Sigmoid colon (tissue), 7 donors: Measurements from ENCODE around the gene PIM1. TPM values are rescaled to one million over a fixed set of nuclear protein-coding genes. Genes with fewer than 3 reads are reported as not detected.

ENCODE experiments used
- DNase-seq: peaks from one replicate; pipeline ENCODE4 v3.0.0-alpha.2; 2019
- H3K27ac ChIP-seq, 4 donors: fragments of 200-600 bp; sonication (generic); one replicate each; pipeline ENCODE4 v1.5.1; 2016 to 2019; ENCODE audit warnings: mild to moderate bottlenecking in 1 of 4
- H3K27me3 ChIP-seq, 3 donors: fragments of 200-600 bp; sonication (generic); one replicate each; pipeline ENCODE4 v1.5.1; 2019; ENCODE audit warnings: mild to moderate bottlenecking in 1 of 3
- H3K36me3 ChIP-seq, 4 donors: fragments of 200-600 bp; sonication (generic); one replicate each; pipeline ENCODE4 v1.5.1; 2016 to 2019
- H3K4me1 ChIP-seq, 4 donors: fragments of 200-600 bp; sonication (generic); one replicate each; pipeline ENCODE4 v1.5.1; 2017 to 2019
- H3K4me3 ChIP-seq, 4 donors: fragments of 200-600 bp; sonication (generic); one replicate each; pipeline ENCODE4 v1.5.1; 2017 to 2019; ENCODE audit warnings: mild to moderate bottlenecking in 2 of 4, moderate library complexity in 1 of 4
- H3K9me3 ChIP-seq, 4 donors: fragments of 200-600 bp in 3 of 4; sonication (generic) in 3 of 4; one replicate each; pipeline versions ENCODE4 v1.5.1 to v1.6.1; 2013 to 2019
- CTCF ChIP-seq, 4 experiments: fragments of 450-650 bp in 3 of 4; fragments of 200-600 bp in 1 of 4; IDR thresholded peaks; one replicate each; pipeline ENCODE4 v1.5.1; 2016 to 2019; ENCODE audit warnings: antibody characterized with exemption in 4 of 4, mild to moderate bottlenecking in 3 of 4, moderate library complexity in 2 of 4
- EP300 ChIP-seq, 4 donors: sonication (generic); formaldehyde crosslinking; IDR thresholded peaks; one replicate each; pipeline ENCODE4 v1.6.1; 2017; ENCODE audit warnings: antibody characterized with exemption in 4 of 4
- POLR2A ChIP-seq, 2 donors: fragments of 450-650 bp; IDR thresholded peaks; one replicate each; pipeline ENCODE4 v1.6.1; 2016; ENCODE audit warnings: antibody characterized with exemption in 2 of 2, mild to moderate bottlenecking in 2 of 2, moderate library complexity in 2 of 2
- POLR2AphosphoS5 ChIP-seq, 4 donors: sonication (generic); formaldehyde crosslinking; IDR thresholded peaks; one replicate each; pipeline ENCODE4 v1.6.1; 2017; ENCODE audit warnings: antibody characterized with exemption in 4 of 4
- WGBS, 2 donors: extraction: QIAGEN DNeasy Blood & Tissue Kit; methylation state at CpG; one replicate each; pipeline ENCODE4 v1.1.7; 2013; 5-methylcytosine and 5-hydroxymethylcytosine counted together
- intact Hi-C: fragments of 100-400 bp; cut with DNase I; formaldehyde crosslinking; loops from one replicate; pipeline ENCODE4 v1.15.1; 2023
- polyA plus RNA-seq, 3 donors: library from polyadenylated mRNA; stranded (reverse); fragments of 200-250 nt; gene quantifications; one replicate each; pipeline ENCODE4 v1.2.3, GENCODE V29; 2013
- total RNA-seq, 4 donors: library from RNA; depleted of rRNA; stranded (reverse); fragments of >200 nt; gene quantifications; one replicate each; pipeline ENCODE4 v1.1.0, GENCODE V29; 2016
- donor health status: healthy with polysubstance abuse.
- donor health status: Bipolar disorder and iron deficiency.
- donor health status: healthy.

Gene PIM1
- total and polyA plus RNA-seq, 7 donors, result 17.1 to 103 (median 31.0) TPM

- no peaks in the 10 kb centered on the region for H3K27me3 ChIP-seq
- 84 to 95% methylated on average over 6 of the region's 6 CpGs for WGBS, 2 donors
- H3K27ac ChIP-seq, result no peak overlapping the region
Observed at GRCh38 chr6:37158508-37158907, 11.4 kb upstream of the PIM1 start.

GRCh38 chr6:37160922-37161778 is 8.8 kb upstream of the PIM1 start:
- Histone ChIP-seq H3K9me3 (no peaks in the 10 kb centered on the region), H3K4me1 (peaks cover 0 to 15% (median 13%) of the 10 kb centered on the region in 4 donors), H3K27me3 (no peaks in the 10 kb centered on the region), H3K36me3 (no peaks in the 10 kb centered on the region), H3K27ac (peak overlapping the region; percentile 10 to 76 (median 59)), H3K4me3 (no peak overlapping the region)
- 55 to 68% methylated on average over 8 of the region's 8 CpGs for WGBS, 2 donors
- DNase-seq, result no peak
- intact Hi-C loops, result no loop called here
- no peak for TF ChIP-seq POLR2A (IDR thresholded peaks at IDR 0.05)
- no peak for TF ChIP-seq CTCF (IDR thresholded peaks at IDR 0.05)
- TF ChIP-seq EP300 (IDR thresholded peaks at IDR 0.05), result no peak
- no peak for TF ChIP-seq POLR2AphosphoS5 (IDR thresholded peaks at IDR 0.05)

More at GRCh38 chr6:37158508-37158907, 11.4 kb upstream of the PIM1 start:
- DNase-seq, result no peak
- TF ChIP-seq CTCF (IDR thresholded peaks at IDR 0.05), result no peak
- no peak for TF ChIP-seq POLR2A (IDR thresholded peaks at IDR 0.05)
- TF ChIP-seq EP300 (IDR thresholded peaks at IDR 0.05), result no peak
- no peak for TF ChIP-seq POLR2AphosphoS5 (IDR thresholded peaks at IDR 0.05)
- H3K9me3 ChIP-seq, result no peaks in the 10 kb centered on the region
- intact Hi-C loops, result no loop called here
- peaks cover 0 to 15% (median 13%) of the 10 kb centered on the region in 4 donors for H3K4me1 ChIP-seq
- H3K4me3 ChIP-seq, result no peak overlapping the region
- no peaks in the 10 kb centered on the region for H3K36me3 ChIP-seq

GRCh38 chr6:37162740-37163139 is 7.2 kb upstream of the PIM1 start:
- intact Hi-C loops, result no loop called here
- H3K27me3 ChIP-seq, result no peaks in the 10 kb centered on the region
- no peaks in the 10 kb centered on the region for H3K9me3 ChIP-seq
- H3K27ac ChIP-seq, result no peak overlapping the region
- TF ChIP-seq CTCF (IDR thresholded peaks at IDR 0.05) (no peak), POLR2A (IDR thresholded peaks at IDR 0.05) (no peak), POLR2AphosphoS5 (IDR thresholded peaks at IDR 0.05) (no peak), EP300 (IDR thresholded peaks at IDR 0.05) (no peak)
- DNase-seq, result no peak
- 85 to 95% methylated on average over 4 of the region's 4 CpGs for whole genome bisulfite sequencing, 2 donors
- H3K4me3 ChIP-seq, result no peak overlapping the region
- H3K36me3 ChIP-seq, result no peaks in the 10 kb centered on the region
- peaks cover 0 to 15% (median 13%) of the 10 kb centered on the region in 4 donors for H3K4me1 ChIP-seq

GRCh38 chr6:37168163-37168758 is 1.7 kb upstream of the PIM1 start:
- peak overlapping the region; percentile 96 to 98 (median 98) for H3K27ac ChIP-seq
- no peaks in the 10 kb centered on the region for H3K27me3 ChIP-seq
- no peak for TF ChIP-seq CTCF (IDR thresholded peaks at IDR 0.05)
- no peak for TF ChIP-seq POLR2A (IDR thresholded peaks at IDR 0.05)
- no peak for TF ChIP-seq EP300 (IDR thresholded peaks at IDR 0.05)
- TF ChIP-seq POLR2AphosphoS5 (IDR thresholded peaks at IDR 0.05), result no peak
- H3K36me3 ChIP-seq, result peaks cover 0 to 9% (median 7%) of the 10 kb centered on the region in 4 donors
- no peak for DNase-seq
- 81 to 87% methylated on average over 5 of the region's 5 CpGs for WGBS, 2 donors
- intact Hi-C loops, result loop anchor here (2.0 kb wide), 1 partner anchor 31 kb away; no protein-coding TSS in a partner anchor
- H3K4me1 ChIP-seq, result peaks cover 0 to 26% (median 19%) of the 10 kb centered on the region in 4 donors
- no peaks in the 10 kb centered on the region for H3K9me3 ChIP-seq
- H3K4me3 ChIP-seq, result peak overlapping the region in 2 of 4 donors; percentile 59 to 97
